Stimulated activated CD8-positive, alpha-beta memory T cell treated with anti-CD3 and anti-CD28 coated beads, Interleukin-4, amount 100 ng/mL, for 4 hours (primary cell): Measurements from ENCODE around the gene MFNG.
A peak's percentile ranks its signal among the peaks of the same experiment; 100 is the strongest.

Experiments used
- DNase-seq, 2 donors: peaks; one replicate each; pipeline ENCODE4 v3.0.0-alpha.2; 2020; ENCODE audit warnings: low read depth in 2 of 2, low spot score in 1 of 2

The MFNG gene

DNA sequence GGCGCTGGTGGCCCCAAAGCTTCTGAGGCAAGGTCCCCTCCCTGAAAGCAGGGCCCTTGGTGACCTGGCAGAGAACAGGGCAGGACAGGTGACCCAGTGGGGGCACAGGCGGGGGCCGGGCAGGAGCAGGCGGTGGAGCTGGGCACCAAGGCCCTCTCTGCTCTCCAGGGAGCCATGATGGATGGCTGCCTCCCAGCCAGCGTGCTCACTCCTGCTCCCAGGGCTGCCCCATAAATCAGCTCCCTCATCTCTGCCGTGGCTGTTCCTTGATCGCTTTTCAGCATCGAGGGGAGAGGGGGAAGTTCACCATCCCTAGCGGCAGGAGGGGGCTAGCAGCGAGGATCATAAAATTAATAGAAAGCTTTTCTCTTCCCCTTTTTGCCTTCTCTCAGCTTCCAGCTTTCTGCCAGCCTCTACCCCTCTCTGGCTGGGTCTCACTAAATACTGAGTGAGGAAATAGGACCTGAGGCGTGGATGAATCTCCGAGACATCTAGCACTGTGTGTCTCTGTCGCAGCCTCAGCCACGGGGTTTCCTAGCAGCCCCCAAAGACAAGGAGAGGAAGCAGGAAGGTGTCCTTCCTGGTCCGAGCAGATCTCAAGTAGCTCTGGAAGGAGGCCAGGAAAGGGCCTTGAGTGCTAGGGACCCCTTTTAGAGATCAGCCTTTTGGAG is 36.7 kb downstream of the MFNG start:
- no peak for DNase-seq

DNA sequence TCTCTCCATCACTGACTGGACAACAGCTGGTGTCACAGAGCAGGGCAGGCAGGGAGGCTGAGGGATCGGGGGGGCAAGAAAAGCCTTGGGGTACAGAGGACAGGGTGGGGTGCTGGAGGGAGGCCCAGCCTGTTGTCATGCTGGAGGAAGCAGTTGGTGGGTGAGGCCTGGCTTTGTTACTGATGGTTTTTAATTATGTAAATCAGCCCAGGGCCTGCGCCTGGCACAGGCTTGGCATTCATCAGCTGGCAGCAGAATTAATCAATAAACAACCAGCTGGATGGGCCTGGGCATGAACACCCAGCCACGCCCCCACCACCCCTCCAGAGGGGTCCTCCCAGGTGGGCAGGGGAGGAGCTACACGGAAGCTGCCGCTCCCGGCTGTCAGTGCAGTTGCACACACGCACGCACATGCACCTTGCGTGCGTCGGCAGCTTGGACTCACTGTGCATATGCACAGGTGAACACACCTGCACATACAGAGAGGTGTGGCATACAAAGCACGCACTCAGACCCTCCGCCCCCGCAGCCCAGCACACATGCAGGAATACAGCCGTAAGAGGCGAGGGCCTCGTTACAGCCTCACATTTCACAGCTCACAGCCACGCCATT is 37.6 kb downstream of the MFNG start:
- no peak for DNase-seq

DNA sequence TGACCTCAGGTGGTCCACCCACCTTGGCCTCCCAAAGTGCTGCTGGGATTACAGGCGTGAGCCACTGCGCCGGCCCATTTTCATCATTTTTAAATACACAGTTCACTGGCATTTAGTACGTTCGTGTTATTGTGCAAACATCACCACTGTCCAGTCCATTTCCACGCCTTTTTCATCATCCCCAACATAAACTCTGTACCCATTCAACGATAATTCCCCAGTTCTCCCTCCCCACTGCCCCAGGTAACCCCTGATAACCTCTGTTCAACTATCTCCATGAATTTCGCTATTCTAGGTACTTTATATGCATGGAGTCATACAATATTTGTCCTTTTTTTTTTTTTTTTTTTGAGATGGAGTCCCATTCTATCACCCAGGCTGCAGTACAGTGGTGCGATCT is 40.7 kb downstream of the MFNG start:
- DNase-seq, result no peak

DNA sequence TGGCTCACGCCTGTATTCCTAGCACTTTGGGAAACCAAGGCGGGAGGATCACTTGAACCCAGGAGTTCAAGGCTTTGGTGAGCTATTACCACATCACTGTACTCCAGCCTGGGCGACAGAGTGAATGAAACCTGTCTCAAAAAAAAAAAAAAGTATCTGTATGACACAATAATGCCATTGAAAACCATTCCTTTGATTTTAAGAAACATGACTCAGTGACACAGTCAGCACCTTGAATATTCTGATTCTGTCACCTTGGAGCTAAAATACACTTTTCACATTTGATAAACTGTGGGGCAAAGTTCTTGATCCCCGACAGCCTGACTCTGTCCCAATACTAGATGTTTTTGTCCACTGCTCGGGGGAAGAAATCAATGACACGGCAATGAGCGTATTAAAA is 42.2 kb downstream of the MFNG start:
- no peak for DNase-seq

DNA sequence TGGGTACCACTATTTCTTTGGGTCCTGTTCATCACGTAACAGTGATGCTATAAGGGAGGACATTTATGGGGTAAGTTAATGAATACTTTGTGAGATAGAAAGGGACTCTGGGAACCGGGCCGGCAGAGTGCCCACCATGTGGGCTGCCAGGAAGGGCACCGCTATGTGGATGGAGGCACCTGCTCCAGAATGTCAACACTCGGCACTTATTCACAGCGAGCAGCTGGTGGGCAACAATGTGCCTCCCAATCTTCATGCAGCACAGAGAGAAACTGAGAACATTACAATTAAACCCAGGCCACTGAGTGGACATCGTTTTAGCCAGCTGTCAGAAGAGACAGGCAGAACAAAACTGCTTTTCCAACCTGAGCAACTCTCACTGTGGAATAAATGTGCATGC is 43.1 kb downstream of the MFNG start:
- no peak for DNase-seq

DNA sequence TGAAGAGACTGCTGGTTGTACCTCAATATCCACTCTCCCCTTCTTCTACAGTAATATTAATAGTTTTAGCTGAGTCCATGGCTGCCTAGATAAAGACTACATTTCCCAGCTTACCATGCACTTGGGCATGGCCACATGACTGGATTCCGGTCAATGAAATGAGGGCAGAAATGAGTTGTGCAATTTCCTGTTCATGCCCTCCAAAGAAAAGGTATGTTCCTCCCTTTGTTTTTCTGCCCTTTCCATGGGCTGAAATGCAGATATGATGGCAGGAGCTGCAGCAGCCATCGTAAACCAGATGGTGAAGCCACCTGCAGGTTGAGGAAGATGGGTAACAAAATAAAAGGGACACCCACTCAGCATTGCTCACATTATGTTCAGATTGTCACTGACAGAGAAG is 43.6 kb downstream of the MFNG start:
- no peak for DNase-seq

DNA sequence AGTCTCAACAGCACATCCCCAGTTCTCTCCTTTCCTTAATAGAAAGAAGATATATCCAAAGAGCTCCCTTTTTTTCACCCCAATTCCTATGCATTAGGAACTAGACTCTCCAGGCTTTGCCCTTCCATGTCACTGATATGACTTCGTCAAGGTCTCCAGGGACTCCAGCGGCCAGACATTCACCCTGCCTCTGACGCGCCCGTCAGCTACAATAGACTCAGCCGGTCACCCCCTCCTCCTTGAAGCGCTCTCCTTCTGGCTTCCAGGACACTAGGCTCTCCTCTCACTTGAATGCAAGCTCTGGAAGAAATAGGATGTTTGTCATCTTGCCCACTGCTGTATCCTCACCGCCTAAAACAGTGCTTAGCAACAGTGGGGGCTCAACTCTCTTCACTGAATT is 44.0 kb downstream of the MFNG start:
- DNase-seq, result no peak

DNA sequence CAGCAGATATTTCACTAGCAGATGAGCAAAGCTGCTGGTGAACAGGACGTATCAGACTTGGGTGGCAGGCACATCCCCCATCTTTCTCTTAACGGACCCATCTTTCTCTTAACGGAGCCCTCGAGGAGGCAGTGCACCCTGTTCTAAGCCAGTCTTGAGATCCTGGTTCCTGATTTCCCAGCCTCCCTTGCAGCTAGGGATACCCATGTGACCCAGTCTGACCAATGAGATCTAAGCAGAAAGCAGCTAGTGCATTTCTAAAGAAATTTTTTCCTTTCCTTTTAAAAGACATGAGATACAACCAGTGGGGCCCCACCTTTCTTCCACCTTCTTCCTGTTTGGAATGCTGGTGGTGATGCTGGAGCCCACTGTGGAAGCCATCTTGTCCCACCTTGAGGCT is 45.3 kb downstream of the MFNG start:
- DNase-seq, result no peak

DNA sequence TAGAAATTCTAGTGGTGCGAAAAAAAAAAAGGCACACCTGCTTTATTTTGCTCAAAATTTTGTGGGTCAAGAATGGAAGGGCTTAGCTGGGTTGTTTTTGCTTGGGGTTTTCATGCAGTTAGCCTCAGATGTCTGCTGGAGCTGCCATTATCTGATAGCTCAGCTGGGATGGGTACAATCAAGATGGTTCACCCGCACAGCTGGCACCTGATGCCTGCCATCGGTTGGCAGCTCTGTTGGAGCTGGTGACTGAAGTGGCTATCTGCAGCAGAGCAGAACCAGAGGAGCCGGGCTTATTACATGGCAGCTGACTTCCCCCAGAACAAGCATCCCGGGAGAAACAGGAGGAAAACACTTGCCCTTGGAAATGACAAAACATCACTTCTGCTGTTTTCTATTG is 46.8 kb downstream of the MFNG start:
- DNase-seq, result no peak

DNA sequence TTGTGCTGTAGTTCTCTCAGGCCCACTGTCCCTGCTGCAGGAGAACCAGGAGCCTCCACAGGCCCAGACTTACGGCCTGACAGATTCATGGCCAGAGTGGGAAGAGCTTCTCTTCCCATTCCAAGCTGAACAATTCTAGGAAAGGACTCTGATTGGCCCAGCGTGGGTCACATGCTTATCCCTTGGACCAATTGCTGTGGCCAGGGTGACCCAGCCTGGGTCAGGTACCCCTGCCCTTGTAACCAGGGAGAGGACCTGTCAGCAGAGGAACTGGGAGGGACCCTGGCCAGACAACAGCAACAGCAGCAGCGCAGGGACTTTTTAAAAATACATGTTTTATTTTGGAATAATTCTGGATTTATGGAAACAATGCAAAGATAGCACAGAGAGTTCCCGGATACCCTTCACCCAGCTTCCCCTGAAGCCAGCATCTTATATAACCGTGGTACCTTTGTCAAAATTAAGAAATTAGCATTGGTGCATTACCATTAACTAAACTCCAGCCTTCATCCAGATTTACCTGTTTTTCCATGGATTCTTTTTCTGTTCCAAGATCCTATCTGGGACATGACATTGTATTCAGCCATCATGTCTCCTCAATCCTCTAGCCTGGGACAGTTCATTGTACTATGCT is 50.1 kb downstream of the MFNG start:
- DNase-seq, result no peak

DNA sequence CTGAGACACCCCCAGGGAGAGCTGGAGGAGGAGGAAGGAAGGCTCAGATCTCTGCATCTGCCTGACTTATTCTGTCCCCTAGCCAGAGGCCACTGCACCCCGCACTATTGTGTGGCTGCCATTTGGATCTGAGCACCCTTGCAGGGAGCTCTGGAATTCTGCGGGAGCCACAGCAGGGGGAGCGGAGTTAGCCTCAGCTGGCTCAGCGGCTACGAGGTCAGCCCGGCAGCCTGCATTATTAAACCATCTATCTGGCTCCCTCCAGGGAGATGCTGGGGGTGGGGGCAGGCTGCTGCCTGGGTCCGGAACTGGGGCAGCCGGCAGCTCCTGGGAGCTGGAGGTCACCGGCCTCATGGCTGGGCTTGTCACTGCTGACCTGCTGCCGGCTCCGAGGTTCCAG is 52.4 kb downstream of the MFNG start:
- no peak for DNase-seq

DNA sequence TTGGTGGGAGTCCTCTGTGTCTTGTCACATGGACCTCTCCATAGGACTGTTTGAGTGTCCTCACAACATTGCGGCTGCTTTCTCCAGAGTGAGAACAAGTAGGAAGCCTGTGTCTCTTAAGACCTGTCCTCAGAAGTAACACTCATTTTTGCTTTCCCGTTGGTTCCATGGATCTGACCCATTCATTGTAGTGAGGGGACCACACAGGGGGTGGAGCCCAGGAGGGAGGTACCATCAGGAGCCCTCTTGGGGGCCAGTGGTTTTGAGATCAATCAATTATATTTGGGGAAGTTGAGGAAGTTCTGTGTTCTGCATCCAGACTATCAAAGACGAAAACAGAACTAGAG is 53.5 kb downstream of the MFNG start:
- DNase-seq, result no peak

DNA sequence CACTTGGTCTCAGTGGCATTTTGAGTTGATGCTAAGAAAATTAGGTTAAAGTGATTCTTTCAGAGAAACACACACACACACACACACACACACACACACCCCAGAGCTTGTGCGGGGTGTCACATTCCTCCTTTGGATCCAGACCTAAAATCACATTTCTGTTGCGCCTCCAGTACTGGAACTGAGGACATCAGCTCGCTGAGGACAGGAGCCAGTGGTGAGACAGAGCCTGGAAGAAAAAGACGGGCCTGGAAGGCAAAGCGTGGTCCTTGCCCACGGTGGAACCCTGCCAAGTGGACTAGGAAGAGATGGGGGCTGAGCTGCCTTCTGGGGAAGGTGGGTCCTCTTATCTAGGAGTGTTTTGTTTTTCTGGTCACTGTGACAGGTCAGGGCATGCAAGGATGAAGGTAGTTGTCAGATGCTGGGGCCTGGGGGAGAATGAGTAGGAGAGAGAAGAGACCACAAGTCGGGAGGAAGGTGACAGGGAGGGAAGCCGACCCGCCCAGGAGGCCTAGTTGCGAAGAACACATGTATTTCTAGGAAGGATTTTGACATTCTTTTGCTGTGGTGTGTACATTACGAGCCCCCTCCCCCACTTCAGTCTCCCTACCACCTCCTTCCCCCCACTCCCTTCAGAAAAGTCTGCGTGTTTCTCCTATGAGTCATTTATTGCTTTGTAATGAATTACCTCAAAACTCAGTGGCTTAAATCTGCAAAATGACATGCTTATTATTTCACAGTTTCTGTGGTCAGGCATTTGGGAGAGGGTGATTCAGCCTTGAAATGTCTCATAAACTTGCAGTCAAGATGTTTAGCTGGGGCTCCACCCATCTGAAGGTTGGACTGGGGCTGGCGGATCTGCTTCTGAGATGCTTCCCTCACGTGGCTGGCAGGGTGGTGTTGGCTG is 54.1 kb downstream of the MFNG start:
- DNase-seq, result peak in 1 of 2 donors; percentile 12

DNA sequence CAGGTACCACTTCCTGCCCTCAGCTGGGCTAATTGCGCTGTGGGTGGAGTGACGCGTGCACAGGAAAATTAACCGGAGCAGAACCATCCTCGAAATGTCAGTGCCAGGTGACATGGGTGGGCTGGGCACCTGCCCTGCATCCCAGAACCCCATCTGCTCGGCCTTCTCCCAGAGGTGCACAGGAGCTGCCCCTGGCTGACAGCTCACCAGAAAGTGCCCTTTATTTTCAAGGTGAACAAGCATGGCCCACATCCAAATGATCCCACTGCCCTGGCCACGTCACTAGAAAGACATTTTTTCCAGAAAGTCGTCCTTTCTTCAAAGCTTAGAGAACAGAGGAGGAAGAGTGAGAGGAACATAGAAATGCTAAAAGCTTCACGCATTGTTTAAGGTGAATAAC is 54.8 kb downstream of the MFNG start:
- no peak for DNase-seq

DNA sequence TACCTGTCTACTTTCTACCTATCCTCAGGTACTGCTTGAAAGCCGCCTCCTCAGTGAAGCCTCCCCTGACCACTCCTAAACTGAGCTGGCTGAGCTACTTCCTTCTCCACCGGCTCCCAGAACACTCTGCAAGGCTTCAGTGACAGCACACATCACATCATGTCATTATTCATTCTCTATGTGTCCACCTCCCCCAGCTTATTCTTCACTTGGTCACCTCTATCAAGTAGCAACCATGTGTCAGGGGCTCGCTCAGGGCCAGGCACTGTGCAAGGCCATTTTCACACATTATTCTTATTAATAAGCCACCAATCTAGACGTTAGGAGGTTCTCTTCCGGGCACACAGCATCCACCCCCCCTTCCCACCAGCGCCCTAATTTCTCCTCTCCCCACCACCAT is 55.2 kb downstream of the MFNG start:
- no peak for DNase-seq

DNA sequence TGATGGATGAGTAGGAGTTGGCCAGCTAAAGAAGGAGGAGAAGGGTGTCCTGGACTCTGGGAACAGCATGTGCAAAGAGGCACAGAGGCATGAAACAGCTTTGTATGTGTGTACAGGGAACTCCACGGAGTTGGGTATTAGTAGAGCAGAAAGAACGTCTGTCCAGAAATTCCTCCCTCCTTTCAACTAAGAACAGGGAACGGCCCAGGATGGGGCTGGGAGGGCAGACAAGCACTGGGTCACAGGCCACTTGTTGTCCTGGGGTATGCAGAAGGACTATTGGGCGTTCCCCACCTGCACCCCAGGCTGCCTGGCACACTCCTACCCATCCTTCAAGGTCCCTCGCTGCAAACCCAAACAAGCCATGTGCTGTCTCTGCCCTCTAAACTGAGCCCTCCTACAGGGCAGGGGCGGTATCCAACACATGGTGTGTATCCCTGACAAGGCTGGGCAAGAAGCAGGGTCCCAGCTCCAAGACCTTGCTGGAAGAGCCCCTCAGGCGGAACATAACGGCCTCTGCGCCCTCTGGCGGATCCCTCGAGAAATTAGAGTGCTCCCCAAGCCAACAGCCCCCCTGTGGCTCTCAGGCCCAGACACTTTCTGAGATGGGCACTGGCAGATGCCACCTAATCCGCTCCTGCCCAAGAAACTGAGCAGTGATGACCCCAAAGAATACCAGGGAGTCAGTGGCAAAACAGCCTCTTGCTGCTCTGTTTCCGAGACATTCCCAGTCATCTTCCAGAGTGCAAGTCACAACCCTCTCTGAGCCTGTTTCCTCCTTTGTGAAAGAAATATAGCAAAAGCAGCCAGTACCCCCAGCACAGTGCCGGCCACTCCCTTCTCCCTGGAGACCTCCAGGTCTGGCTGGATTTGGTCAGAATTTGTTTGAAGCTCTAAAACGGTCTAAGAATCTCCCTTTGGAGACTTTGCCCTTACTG is 57.3 kb downstream of the MFNG start:
- peak; percentile 19 to 26 for DNase-seq

DNA sequence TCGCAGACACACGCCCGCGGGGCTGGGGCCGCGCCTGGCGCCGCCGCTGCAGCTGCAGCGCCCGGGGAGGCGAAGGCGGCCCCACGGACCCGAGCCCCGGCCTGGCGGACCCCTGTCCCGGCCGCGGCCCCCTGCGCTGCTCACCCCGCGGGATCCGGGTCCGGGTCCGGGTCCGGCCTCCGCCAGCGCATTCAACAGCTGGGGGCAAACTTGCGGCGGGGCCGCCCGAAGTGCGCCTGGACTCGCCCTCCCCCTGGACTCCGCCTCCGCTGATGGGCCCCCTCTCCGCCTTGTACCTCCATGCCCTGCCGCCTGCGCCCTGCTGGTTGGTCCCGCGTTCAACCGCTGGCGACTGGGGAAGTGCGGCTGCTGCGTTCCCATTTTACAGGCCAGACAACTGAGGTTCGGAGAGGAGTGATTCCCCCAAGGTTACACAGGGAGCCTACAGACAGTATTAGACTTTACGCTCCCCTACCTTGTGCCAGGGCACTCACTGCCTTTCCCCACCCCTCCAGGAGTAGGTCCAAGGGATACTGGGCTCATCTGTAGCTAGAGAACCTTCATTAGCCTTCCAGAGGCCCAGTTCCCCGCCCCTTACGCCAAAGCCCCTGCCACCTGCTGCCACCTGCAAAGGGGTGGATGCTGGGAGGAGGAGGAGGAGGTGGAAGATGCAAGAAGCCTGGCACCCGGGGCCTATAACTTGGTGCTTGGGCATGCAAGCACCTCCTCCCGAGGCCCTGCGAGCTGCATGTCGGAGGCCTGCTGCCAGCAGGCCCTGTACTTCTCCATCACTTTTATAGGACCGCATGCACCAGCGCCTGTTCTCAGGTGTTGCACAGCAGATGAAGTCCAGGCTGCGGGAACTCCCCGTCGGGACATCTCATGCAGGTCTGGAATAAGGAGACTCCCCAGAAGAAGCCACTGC is 58.2 kb downstream of the MFNG start:
- DNase-seq, result no peak

DNA sequence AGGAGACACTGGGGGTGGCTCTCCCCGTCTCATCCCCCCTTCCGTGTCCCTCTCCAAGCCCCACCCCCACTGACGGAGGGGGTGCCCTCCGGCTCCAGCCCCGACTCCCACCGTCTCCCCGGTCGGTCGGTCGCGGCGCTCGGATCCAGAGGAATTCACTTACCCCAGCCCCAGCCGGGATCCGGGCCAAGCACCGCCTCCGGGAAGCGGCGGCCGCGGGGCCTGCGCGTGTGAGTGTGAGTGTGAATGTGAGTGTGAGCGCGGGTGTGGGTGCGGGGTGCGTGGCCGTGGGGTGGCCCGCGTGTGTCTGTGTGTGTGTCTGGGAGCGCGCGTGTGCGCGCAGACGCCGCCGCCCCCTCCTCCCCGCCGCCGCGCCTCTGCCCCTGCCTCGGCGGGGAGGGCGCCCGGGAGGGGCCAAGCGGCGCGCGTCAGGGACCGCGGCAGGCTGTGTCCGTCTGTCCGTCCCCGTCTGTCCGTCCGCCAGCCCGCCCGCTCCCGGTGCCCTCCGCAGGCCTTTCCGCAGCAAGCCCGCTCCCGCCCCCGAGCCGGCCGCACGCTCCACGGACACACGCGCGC is 59.0 kb downstream of the MFNG start, which contains the start of gene ELFN2:
TSS of gene ELFN2 (minus strand) at position 345 of the 576 bp plus-strand sequence. CDS start 51,945 bp downstream, outside the sequence.
- DNase-seq, result no peak

DNA sequence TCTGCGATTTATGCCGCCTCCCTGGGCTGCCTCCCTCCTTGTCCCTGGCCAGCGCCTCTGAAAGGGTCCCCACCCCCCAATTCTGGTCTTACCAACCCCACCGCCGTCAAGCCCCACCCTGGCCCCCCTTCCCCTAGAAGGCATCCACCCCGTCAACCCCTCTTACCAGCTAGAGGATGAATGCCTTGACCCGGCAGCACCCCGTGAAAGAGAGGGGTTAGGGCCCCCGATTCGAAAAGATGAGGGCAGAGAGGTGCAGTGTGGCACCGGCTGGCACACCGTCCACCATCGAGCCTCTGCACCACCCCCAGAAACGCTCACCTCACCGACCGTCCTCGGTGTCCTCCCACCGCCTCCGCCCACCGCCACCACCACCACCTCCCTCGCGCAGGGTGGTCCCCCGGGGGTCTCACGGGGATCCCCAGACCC is 59.5 kb downstream of the MFNG start:
- DNase-seq, result no peak
